Activated CD4-positive, alpha-beta memory T cell treated with anti-CD3 and anti-CD28 coated beads, Interleukin-2, amount 10 ng/mL, durations not matched to agents 7 days and 5 days (primary cell): ENCODE data around the gene NCDN. TPM values are rescaled to one million over a fixed set of nuclear protein-coding genes. Genes with fewer than 3 reads are reported as not detected.

Source experiments
- CTCF ChIA-PET: fragments of 350-600 bp; sonication (Branson Sonifier 250); formaldehyde crosslinking; loops from one replicate; lab custom pipeline; 2021; ENCODE audit warnings: antibody characterized with exemption, inconsistent platforms; lab: Charles Lee
- POLR2A ChIA-PET: fragments of 350-600 bp; sonication (Branson Sonifier 250); formaldehyde crosslinking; loops from one replicate; lab custom pipeline; 2021; ENCODE audit warnings: antibody characterized with exemption; lab: Charles Lee
- DNase-seq: peaks from one replicate; pipeline ENCODE4 v3.0.0-alpha.2; 2020
- H3K27ac Mint-ChIP-seq: one replicate; pipeline ENCODE4 v1.8.0; 2021; ENCODE audit warnings: mild to moderate bottlenecking, mixed read lengths
- H3K27me3 Mint-ChIP-seq: one replicate; pipeline ENCODE4 v1.8.0; 2021; ENCODE audit warnings: mixed read lengths
- H3K36me3 Mint-ChIP-seq: one replicate; pipeline ENCODE4 v1.8.0; 2021; ENCODE audit warnings: low read depth, mixed read lengths
- H3K4me1 Mint-ChIP-seq: one replicate; pipeline ENCODE4 v1.8.0; 2021; ENCODE audit warnings: mixed read lengths
- H3K4me3 Mint-ChIP-seq: one replicate; pipeline ENCODE4 v1.8.0; 2021; ENCODE audit warnings: mild to moderate bottlenecking, mixed read lengths
- H3K9me3 Mint-ChIP-seq: one replicate; pipeline ENCODE4 v1.8.0; 2021; ENCODE audit warnings: mixed read lengths
- total RNA-seq, 2 experiments: library from RNA; stranded (reverse); gene quantifications; one replicate each; pipeline ENCODE4 v1.2.3, GENCODE V29; 2021

Gene NCDN
- total RNA-seq, 2 experiments from 2014 or later, result 25.6 to 27.8 TPM

GRCh38 chr1:35600593-35600992 lies 43.0 kb downstream of the NCDN start:
- POLR2A ChIA-PET, result no interaction called here
- CTCF ChIA-PET, result interaction anchor here (1.3 kb wide), 1 partner anchor 44 kb away, joined by 3 read pairs; no protein-coding TSS in a partner anchor
- Mint-ChIP-seq H3K4me3 (no peak overlapping the region), H3K9me3 (no peaks in the 10 kb centered on the region), H3K36me3 (peaks cover 55% of the 10 kb centered on the region), H3K27me3 (no peaks in the 10 kb centered on the region), H3K4me1 (no peaks in the 10 kb centered on the region), H3K27ac (peak overlapping the region; percentile 5)
- DNase-seq, result no peak

- H3K27me3 Mint-ChIP-seq, result no peaks in the 10 kb centered on the region
- no peak for DNase-seq
- H3K4me3 Mint-ChIP-seq, result no peak overlapping the region
- no peaks in the 10 kb centered on the region for H3K9me3 Mint-ChIP-seq
- ChIA-PET POLR2A (no interaction called here), CTCF (no interaction called here)
- peaks cover 7% of the 10 kb centered on the region for H3K4me1 Mint-ChIP-seq
- H3K27ac Mint-ChIP-seq, result no peak overlapping the region
- peaks cover 68% of the 10 kb centered on the region for H3K36me3 Mint-ChIP-seq
Measured at GRCh38 chr1:35603468-35603867, 45.9 kb downstream of the NCDN start.

- Mint-ChIP-seq H3K36me3 (peaks cover 70% of the 10 kb centered on the region), H3K4me3 (no peak overlapping the region), H3K27ac (no peak overlapping the region), H3K27me3 (no peaks in the 10 kb centered on the region), H3K9me3 (no peaks in the 10 kb centered on the region), H3K4me1 (peaks cover 7% of the 10 kb centered on the region)
- ChIA-PET CTCF (no interaction called here), POLR2A (no interaction called here)
- DNase-seq, result no peak
Measured at GRCh38 chr1:35603941-35604340, 46.3 kb downstream of the NCDN start.

GRCh38 chr1:35605071-35605866 lies 47.7 kb downstream of the NCDN start:
- Mint-ChIP-seq H3K4me3 (no peak overlapping the region), H3K9me3 (no peaks in the 10 kb centered on the region), H3K27ac (no peak overlapping the region), H3K4me1 (peaks cover 7% of the 10 kb centered on the region), H3K27me3 (no peaks in the 10 kb centered on the region), H3K36me3 (peaks cover 67% of the 10 kb centered on the region)
- CTCF ChIA-PET, result interaction anchor here (1.3 to 1.4 kb wide), 2 partner anchors 41 to 110 kb away, joined by 3 to 6 read pairs; no protein-coding TSS in a partner anchor
- DNase-seq, result no peak
- POLR2A ChIA-PET, result interaction anchor here (0.5 kb wide), 1 partner anchor 92 kb away, joined by 3 read pairs; no protein-coding TSS in a partner anchor

- ChIA-PET POLR2A (interaction anchor here (0.5 kb wide), 1 partner anchor 93 kb away, joined by 3 read pairs; no protein-coding TSS in a partner anchor), CTCF (interaction anchor here (1.3 to 1.4 kb wide), 2 partner anchors 41 to 110 kb away, joined by 3 to 6 read pairs; no protein-coding TSS in a partner anchor)
- Mint-ChIP-seq H3K36me3 (peaks cover 63% of the 10 kb centered on the region), H3K4me3 (no peak overlapping the region), H3K27me3 (no peaks in the 10 kb centered on the region), H3K27ac (no peak overlapping the region), H3K4me1 (peaks cover 7% of the 10 kb centered on the region), H3K9me3 (no peaks in the 10 kb centered on the region)
- no peak for DNase-seq
Measured at GRCh38 chr1:35605867-35606182, 48.2 kb downstream of the NCDN start.

- no peak for DNase-seq
- peaks cover 52% of the 10 kb centered on the region for H3K36me3 Mint-ChIP-seq
- peaks cover 7% of the 10 kb centered on the region for H3K4me1 Mint-ChIP-seq
- H3K27ac Mint-ChIP-seq, result no peak overlapping the region
- H3K4me3 Mint-ChIP-seq, result no peak overlapping the region
- ChIA-PET POLR2A (no interaction called here), CTCF (interaction anchor here (0.7 to 1.3 kb wide), 2 partner anchors 104 to 428 kb away, joined by 3 read pairs; no protein-coding TSS in a partner anchor)
- no peaks in the 10 kb centered on the region for H3K9me3 Mint-ChIP-seq
- no peaks in the 10 kb centered on the region for H3K27me3 Mint-ChIP-seq
Measured at GRCh38 chr1:35611655-35612054, 54.1 kb downstream of the NCDN start.

GRCh38 chr1:35615440-35615839 lies 57.8 kb downstream of the NCDN start:
- ChIA-PET CTCF (no interaction called here), POLR2A (no interaction called here)
- H3K4me3 Mint-ChIP-seq, result no peak overlapping the region
- peaks cover 7% of the 10 kb centered on the region for H3K4me1 Mint-ChIP-seq
- no peak for DNase-seq
- no peak overlapping the region for H3K27ac Mint-ChIP-seq
- H3K9me3 Mint-ChIP-seq, result no peaks in the 10 kb centered on the region
- H3K36me3 Mint-ChIP-seq, result peaks cover 48% of the 10 kb centered on the region
- H3K27me3 Mint-ChIP-seq, result no peaks in the 10 kb centered on the region

Other genes starting within 250 kb of the NCDN start
- gene KIAA0319L, start 396 bp upstream of the NCDN start, total RNA-seq, result 10 to 100 TPM; 48.4 to 53.2 TPM
- gene TFAP2E, start 15.5 kb downstream of the NCDN start, total RNA-seq, result under 1 TPM; 0.65 to 0.85 TPM
- gene PSMB2, start 83.7 kb downstream of the NCDN start, total RNA-seq, result 10 to 100 TPM; 76.4 to 78.1 TPM
- 10 to 100 TPM; 12.2 to 13.1 TPM for gene C1orf216, start 161.1 kb downstream of the NCDN start, total RNA-seq
- gene CLSPN, start 212.2 kb downstream of the NCDN start, total RNA-seq, result 10 to 100 TPM; 53.5 to 56.7 TPM